NCI-H2107 treated with DMSO at 0.1 percent for 48 hours (cell line): Measurements from ENCODE around the gene BIRC2.
"Not testable (repeated sequence)": the region's sequence is repeated elsewhere in the genome, so short reads cannot be mapped to it uniquely, and the experiment has no call there.

Experiments
- DNase-seq: peaks from one replicate; lab custom pipeline; 2025; ENCODE audit not compliant: unreplicated experiment; lab: John Stamatoyannopoulos, UW

BIRC2 gene

DNA sequence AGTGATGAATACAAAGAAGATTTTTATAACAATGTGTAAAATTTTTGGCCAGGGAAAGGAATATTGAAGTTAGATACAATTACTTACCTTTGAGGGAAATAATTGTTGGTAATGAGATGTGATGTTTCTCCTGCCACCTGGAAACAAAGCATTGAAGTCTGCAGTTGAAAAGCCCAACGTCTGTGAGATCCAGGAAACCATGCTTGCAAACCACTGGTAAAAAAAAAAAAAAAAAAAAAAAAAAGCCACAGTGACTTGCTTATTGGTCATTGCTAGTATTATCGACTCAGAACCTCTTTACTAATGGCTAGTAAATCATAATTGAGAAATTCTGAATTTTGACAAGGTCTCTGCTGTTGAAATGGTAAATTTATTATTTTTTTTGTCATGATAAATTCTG is 24.5 kb upstream of the BIRC2 start:
- no peak for DNase-seq

DNA sequence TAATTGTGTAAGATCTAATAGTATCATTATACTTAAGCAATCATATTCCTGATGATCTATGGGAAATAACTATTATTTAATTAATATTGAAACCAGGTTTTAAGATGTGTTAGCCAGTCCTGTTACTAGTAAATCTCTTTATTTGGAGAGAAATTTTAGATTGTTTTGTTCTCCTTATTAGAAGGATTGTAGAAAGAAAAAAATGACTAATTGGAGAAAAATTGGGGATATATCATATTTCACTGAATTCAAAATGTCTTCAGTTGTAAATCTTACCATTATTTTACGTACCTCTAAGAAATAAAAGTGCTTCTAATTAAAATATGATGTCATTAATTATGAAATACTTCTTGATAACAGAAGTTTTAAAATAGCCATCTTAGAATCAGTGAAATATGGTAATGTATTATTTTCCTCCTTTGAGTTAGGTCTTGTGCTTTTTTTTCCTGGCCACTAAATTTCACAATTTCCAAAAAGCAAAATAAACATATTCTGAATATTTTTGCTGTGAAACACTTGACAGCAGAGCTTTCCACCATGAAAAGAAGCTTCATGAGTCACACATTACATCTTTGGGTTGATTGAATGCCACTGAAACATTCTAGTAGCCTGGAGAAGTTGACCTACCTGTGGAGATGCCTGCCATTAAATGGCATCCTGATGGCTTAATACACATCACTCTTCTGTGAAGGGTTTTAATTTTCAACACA is 23.3 kb upstream of the BIRC2 start:
- DNase-seq, result no peak

DNA sequence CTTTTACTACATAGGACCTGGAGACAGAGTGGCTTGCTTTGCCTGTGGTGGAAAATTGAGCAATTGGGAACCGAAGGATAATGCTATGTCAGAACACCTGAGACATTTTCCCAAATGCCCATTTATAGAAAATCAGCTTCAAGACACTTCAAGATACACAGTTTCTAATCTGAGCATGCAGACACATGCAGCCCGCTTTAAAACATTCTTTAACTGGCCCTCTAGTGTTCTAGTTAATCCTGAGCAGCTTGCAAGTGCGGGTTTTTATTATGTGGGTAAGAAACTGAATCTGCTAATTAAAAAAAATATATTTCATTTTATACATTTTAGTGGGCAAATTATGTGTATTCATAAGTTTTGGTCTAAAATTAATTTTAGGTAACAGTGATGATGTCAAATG is 21.9 kb upstream of the BIRC2 start:
- no peak for DNase-seq

DNA sequence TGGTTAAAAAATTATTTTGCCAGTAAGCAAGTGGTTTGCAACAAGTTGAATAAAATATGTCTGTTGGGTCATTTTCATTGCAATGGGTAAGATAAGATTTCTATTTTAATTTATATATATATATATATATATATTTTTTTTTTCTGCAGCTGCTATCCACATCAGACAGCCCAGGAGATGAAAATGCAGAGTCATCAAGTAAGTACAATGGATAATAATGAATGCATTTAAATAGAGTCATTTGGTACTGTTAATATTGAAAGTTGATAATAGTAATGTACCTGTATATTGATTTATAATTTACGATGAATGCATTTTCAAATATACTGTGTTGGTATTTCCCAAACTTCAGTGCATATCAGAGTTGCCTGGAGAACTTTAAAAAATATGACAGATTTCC is 18.3 kb upstream of the BIRC2 start:
- DNase-seq, result no peak

GRCh38 chr11:102330231-102330630 is 16.8 kb upstream of the BIRC2 start:
- no peak for DNase-seq

DNA sequence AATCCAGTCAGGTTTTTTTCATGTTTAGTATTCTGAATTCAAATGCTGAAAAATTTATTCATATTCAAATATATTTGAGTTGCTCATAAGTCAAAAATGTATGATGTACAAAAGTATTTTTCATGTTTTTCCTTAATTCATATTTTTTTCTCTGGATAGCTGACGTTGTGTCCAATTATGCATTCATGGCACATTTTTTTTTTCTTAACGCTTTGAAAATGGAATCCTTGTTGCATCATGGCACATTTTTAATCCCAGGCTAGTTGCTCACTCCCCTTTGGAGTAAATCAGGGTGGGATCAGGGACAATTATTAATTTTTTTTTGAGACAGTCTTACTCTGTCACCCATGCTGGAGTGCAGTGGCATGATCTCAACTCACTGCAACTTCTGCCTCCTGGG is 15.7 kb upstream of the BIRC2 start:
- DNase-seq, result no peak

- no peak for DNase-seq
These were observed 14.4 kb upstream of the BIRC2 start for GRCh38 chr11:102332611-102332994.

- DNase-seq, result no peak
These were observed 8.5 kb upstream of the BIRC2 start for GRCh38 chr11:102338479-102339010.

DNA sequence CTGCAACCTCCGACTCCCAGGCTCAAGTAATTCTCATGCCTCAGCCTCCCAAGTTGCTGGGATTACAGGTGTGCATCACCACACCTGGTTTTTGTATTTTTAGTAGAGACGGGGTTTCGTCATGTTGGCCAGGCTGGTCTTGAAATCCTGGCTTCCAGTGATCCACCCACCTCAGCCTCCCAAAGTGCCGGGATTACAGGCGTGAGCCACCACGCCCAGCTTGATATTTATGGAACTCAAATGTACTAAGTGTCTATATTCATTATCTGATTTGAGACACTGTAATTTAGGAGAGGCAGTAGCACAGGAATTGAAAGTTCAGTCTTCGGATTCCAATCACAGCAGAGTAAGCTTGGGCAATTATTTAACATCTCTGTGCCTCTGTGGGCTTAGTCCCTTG is 5.7 kb upstream of the BIRC2 start:
- DNase-seq, result not testable (repeated sequence)

- DNase-seq, result peak; percentile 34
These were observed 5.1 kb upstream of the BIRC2 start for GRCh38 chr11:102341844-102342318.

GRCh38 chr11:102343809-102344208 is 3.2 kb upstream of the BIRC2 start:
- DNase-seq, result no peak

- DNase-seq, result no peak
These were observed 1.1 kb upstream of the BIRC2 start for GRCh38 chr11:102345904-102346303.

DNA sequence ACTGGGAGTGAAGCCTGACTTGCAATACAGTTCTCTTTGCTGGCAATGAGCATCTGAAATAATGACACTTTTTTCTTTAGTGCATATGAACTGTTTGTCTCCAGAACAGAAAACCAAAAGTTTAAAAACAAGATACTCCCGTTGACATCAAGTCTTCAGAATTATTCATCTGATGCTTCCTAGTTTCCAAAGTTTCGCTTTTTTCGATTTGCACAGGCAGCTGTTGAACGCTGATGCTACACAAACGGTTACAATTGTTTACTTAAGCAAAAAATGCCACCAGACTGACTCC is 612 bp upstream of the BIRC2 start:
- no peak for DNase-seq

DNA sequence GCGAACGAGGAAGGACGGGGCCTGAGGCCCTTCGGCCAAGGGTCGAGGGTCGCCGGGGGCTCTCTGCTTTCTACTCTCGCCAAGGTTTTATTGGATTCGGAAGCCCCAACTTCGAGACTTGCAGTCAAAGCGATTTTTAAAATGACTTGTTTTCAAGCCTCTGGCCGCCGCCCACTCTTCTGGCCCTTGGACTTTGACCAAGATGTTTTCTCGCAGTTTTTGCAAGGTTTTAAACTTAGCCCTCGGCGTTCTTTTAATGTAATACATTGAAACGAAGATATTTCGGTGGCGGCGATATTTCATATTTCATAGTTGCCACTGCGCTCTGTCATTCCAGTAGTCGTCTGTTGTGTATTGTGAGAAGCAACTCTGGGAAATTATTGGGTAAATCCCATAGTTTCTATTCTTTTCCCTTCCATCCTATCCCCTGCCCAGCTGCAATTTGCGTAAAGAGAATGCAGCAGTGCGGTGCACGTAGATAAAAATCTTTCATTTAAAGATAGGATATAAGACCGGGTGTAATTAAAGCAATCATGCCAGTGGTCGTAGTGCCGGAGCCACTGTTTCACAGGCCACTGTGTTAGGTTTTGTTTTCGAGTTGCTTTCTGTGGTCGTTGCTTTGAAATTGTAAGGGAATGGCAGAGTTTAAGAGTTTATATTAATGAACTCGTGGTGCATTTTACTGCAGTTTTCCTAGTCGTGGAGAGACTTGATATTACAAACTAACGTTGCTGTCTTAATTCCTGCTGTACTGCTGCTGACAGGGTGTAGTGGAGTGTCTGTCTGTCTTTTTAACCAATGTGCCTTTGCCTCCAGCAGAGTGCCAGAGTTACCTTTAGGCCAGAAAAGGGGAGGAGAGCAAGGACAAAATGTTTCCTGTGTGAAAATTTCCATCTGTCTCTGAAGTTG is 702 bp downstream of the BIRC2 start:
- peak; percentile 17 for DNase-seq

- no peak for DNase-seq
These were observed 10.1 kb downstream of the BIRC2 start for GRCh38 chr11:102357116-102357515.

- no peak for DNase-seq
These were observed 12.4 kb downstream of the BIRC2 start for GRCh38 chr11:102359372-102359771.

- no peak for DNase-seq
These were observed 13.7 kb downstream of the BIRC2 start for GRCh38 chr11:102360681-102361080.

DNA sequence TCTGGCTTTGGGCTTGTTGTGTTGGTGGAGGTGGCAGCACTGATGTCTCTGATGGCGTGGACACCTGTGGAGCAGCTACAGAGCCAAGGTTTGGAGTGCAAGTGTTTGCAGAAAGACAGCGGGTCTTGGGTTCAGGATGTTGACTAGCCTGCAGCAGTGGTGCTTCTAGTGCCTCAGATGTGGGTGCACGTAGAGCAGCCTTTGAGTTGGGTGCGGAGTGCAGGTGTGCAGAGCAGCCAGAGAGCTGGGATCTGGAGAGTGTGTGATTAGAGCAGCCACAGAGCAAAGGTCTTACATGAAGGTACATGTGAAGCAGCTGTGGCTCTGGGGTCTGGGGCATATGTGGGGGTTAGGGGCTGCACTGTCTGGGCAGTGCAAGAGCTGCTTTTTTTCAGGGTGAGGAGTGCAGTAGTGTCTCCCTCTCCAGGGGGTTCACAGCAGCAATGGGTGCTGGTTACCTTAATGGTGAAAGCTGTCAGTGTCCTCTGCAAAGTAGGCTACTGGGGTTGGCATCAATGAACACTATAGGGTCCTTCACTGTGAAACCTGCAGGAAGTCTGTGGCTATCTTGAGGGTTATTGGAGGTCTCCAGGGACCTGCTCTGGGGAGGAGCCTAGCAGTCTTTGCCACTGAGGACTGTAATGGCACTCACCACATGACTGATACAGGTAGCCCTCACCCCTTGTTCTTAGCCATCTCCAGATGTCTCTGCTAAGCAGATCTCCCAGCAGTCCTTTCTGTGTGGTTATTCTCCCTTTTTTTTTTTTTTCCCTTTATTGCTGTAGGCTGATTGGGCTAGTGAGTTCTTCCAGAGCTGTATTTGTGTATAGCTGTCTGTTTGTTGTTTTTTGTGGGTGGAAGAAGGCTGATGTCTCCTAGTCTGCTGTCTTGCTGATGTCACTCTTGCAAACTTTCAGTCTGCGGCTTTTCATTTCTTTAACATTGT is 14.3 kb downstream of the BIRC2 start:
- no peak for DNase-seq

- no peak for DNase-seq
These were observed 18.0 kb downstream of the BIRC2 start for GRCh38 chr11:102364991-102365390.

GRCh38 chr11:102367364-102367763 is 20.4 kb downstream of the BIRC2 start:
- DNase-seq, result peak; percentile 2

GRCh38 chr11:102368472-102368871 is 21.5 kb downstream of the BIRC2 start:
- no peak for DNase-seq
